K562 treated with DMSO at 1 percent for 12 hours (cell line): ENCODE data around the gene HAUS5. TPM values are rescaled to one million over a fixed set of nuclear protein-coding genes. Genes with fewer than 3 reads are reported as not detected.

ENCODE experiments used
- total RNA-seq: library from RNA; unstranded; fragments of 300-600 nt; gene quantifications from 2 replicates; pipeline ENCODE4 v1.2.3, GENCODE V29; 2022; ENCODE audit not compliant: insufficient read depth

HAUS5 gene
- 18.2 and 37.8 TPM in 2 replicates for total RNA-seq

DNA sequence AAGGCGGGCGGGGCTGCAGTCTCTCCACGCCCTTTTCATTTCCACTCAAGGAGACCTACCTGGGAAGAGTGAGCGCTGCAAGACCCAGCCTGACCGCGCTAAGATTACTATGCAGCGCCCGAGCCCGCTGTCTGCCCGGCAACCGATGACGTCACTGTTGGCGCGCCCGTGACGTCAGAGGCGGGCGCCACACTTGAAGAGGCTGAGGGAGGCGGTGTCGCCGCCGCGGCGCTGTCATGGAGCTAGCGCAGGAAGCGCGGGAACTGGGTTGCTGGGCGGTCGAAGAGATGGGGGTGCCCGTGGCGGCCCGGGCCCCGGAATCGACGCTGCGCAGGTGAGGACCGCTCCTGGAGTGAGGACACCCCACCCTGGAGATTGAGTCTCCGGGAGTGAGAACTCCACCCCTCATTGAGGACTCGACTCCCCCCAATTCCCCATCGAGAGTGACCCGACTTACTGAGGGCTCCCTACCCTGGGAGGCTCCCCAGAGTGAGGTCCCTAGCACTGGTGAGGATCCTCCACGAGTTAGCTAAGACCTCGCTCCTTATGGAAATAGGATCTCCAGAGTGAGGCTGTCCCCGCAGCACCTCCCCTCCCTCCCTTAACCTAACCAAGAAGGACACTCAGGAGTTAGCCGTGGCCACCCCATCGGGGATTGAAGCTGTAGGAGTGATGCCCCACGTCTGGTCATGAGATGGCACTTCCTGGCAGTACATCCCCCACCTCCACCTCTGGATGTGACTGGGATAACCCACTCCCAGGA is at the start of gene HAUS5:
TSS of gene HAUS5 (plus strand) at position 177 of the 763 bp plus-strand sequence. CDS start at position 237, 60 bp downstream.

DNA sequence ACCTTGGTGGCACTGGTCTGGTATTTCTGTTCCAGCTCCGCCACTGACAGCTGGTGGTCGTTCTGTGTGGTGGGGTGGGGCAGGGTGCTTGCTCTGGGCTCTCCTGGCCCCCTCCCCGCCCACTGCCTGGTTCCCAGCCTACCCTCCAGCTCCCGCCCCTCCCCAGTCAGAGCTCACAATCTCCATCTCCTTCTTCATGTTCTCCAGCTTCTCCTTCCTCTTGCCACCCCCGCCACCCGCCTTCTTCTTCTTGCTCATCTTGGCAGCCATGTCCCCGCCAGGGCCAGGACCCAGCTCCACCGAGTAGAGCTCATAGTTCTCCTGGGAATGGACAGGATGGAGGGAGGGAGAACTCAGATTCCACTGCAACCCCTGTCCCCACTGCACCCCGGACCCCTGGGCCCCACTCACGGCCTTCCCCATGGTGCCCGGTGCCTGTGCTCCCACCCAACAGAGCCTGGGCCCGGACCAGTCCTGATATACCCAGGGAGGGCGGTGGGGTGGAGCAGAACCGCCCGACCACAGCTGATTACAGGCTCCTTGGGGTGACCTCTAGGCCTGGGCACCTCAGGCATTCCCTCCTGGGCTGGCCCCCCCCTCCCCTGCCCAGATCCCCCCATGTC is 49.2 kb upstream of the HAUS5 start, which contains the start of gene ATP4A:
TSS of gene ATP4A (minus strand) at position 452 of the 623 bp plus-strand sequence. CDS start at position 423, 29 bp downstream.

GRCh38 chr19:35585848-35586247 is 26.7 kb upstream of the HAUS5 start, which contains the start of gene PMIS2:
Gene PMIS2, plus strand, starts transcription at chr19:35586173. Its CDS starts 87 bp downstream, at chr19:35586260.

GRCh38 chr19:35628565-35629331 is 16.2 kb downstream of the HAUS5 start, which contains the start of gene RBM42:
Gene RBM42, plus strand, starts transcription at chr19:35629036. Its CDS starts 118 bp downstream, at chr19:35629154.

DNA sequence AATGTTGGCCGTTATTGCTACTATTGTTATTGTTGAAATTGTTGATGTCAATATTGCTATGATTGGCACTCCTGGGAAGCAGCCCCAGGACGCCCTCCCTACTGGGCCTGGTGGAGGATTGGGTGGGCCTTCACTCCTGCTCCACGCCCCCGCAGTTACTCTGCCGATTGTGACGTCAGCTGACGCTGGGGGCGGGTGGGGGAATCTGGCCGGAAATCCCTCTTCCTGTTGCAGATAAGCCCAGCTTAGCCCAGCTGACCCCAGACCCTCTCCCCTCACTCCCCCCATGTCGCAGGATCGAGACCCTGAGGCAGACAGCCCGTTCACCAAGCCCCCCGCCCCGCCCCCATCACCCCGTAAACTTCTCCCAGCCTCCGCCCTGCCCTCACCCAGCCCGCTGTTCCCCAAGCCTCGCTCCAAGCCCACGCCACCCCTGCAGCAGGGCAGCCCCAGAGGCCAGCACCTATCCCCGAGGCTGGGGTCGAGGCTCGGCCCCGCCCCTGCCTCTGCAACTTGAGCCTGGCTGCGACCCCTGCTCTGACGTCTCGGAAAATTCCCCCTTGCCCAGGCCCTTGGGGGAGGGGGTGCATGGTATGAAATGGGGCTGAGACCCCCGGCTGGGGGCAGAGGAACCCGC is 29.1 kb downstream of the HAUS5 start, which contains the start of gene ETV2:
TSS of gene ETV2 (plus strand) at position 231 of the 637 bp plus-strand sequence. CDS start 716 bp downstream, outside the sequence.

DNA sequence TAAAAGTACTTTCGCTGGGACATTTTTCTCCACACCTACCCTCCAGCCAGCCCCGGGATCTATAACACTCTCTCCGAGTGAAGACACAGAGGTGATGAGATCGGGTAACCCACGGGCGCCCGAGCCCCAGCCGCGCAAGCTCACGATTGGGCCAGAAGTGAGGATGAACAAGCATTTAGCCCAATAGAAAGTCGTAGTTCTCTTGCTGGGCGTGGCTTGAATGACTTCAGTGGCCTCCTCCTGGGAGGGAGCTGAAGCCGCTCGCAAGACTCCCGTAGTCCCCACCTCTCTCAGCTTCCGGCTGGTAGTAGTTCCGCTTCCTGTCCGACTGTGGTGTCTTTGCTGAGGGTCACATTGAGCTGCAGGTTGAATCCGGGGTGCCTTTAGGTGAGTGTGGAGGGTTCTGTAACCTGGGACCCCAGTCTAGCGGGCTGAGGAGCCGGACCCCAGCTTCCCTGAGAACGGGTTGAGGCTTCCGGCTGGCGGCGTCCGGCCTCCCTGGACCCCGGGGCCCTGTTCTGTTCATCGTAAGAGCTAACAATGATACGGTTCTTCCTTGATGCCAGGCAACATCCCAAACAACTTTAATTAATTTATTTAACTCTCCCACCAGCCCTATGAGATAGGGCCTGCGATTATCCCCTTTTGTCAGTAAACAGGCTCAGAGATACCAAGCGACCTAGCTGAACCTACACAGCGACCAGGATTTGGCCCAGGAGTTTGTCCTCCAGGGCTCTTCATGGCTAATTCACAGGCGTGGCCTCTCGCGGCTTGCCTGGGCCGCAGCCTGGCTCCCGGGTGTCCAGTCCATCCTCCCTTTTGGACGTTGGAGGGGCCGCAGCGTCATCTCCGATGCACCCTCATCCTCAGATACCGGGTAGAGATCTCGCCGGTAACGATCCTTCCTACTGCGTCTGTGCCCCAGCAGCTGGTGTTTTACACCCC is 35.8 kb downstream of the HAUS5 start, which contains the start of gene COX6B1:
TSS of gene COX6B1 (plus strand) at position 307 of the 945 bp plus-strand sequence. CDS start 2,921 bp downstream, outside the sequence.

GRCh38 chr19:35666251-35666913 is 53.8 kb downstream of the HAUS5 start, which contains the start of gene UPK1A:
Gene UPK1A, plus strand, starts transcription at chr19:35666517. Its CDS starts 296 bp downstream, at chr19:35666813.

Other genes with a start within 250 kb of the HAUS5 start
- not detected in 2 replicates for gene GPR42, start 241.7 kb upstream of the HAUS5 start, total RNA-seq
- not detected in 2 replicates for gene FFAR2, start 164.5 kb upstream of the HAUS5 start, total RNA-seq
- not detected in 2 replicates for gene KRTDAP, start 122.3 kb upstream of the HAUS5 start, total RNA-seq
- gene DMKN, start 99.1 kb upstream of the HAUS5 start, total RNA-seq = not detected in 2 replicates
- gene SBSN, start 84.4 kb upstream of the HAUS5 start, total RNA-seq = not detected in 2 replicates
- not detected in 2 replicates for gene GAPDHS, start 79.3 kb upstream of the HAUS5 start, total RNA-seq
- gene TMEM147, start 67.1 kb upstream of the HAUS5 start, total RNA-seq = 104 and 142 TPM in 2 replicates
- gene ATP4A, start 49.1 kb upstream of the HAUS5 start, total RNA-seq = not detected in 2 replicates
- gene PMIS2, start 26.6 kb upstream of the HAUS5 start, total RNA-seq = not detected in 2 replicates
- gene RBM42, start 16.3 kb downstream of the HAUS5 start, total RNA-seq = 182 and 236 TPM in 2 replicates
- gene ETV2, start 29.0 kb downstream of the HAUS5 start, total RNA-seq = 1.7 and 2.1 TPM in 2 replicates
- 995 and 1,433 TPM in 2 replicates for gene COX6B1, start 35.6 kb downstream of the HAUS5 start, total RNA-seq
- gene UPK1A, start 53.8 kb downstream of the HAUS5 start, total RNA-seq = not detected in 2 replicates
- gene ZBTB32, start 91.8 kb downstream of the HAUS5 start, total RNA-seq = not detected in 2 replicates
- 20.4 and 28.5 TPM in 2 replicates for gene KMT2B, start 105.3 kb downstream of the HAUS5 start, total RNA-seq
- 10.9 and 19.2 TPM in 2 replicates for gene IGFLR1, start 129.7 kb downstream of the HAUS5 start, total RNA-seq
- 4.5 and 8.7 TPM in 2 replicates for gene U2AF1L4, start 132.7 kb downstream of the HAUS5 start, total RNA-seq
- 21.0 and 49.5 TPM in 2 replicates for gene PSENEN, start 132.9 kb downstream of the HAUS5 start, total RNA-seq
- gene LIN37, start 135.8 kb downstream of the HAUS5 start, total RNA-seq = 24.0 and 25.9 TPM in 2 replicates
- not detected in 2 replicates for gene HSPB6, start 144.3 kb downstream of the HAUS5 start, total RNA-seq
- 5.4 and 18.6 TPM in 2 replicates for gene PROSER3, start 145.4 kb downstream of the HAUS5 start, total RNA-seq
- 4.2 and 5.9 TPM in 2 replicates for gene ARHGAP33, start 162.8 kb downstream of the HAUS5 start, total RNA-seq
- not detected in 2 replicates for gene PRODH2, start 200.1 kb downstream of the HAUS5 start, total RNA-seq
- gene NPHS1, start 239.8 kb downstream of the HAUS5 start, total RNA-seq = 1.3 and 1.9 TPM in 2 replicates
- 0.20 TPM in 1 of 2 replicates, not detected in the other for gene KIRREL2, start 244.2 kb downstream of the HAUS5 start, total RNA-seq